Measurements from ENCODE around the gene MAP7. TPM values are rescaled to one million over a fixed set of nuclear protein-coding genes. Genes with fewer than 3 reads are reported as not detected.

Gene MAP7
- polyA plus RNA-seq, 2 of the 4 experiments (the other 2 are of a cell fraction), result 60.6 to 64.5 TPM

GRCh38 chr6:136527831-136528230 lies 22.4 kb downstream of the MAP7 start:
- peaks cover 85% of the 10 kb centered on the region for H3K4me1 ChIP-seq
- DNase-seq (ENCODE audit: low read depth in 1 of 2, low spot score in 1 of 2), result peak; percentile 24 to 60
- H3K9me3 ChIP-seq, result no peaks in the 10 kb centered on the region
- no peak for ATAC-seq
- ChIA-PET CTCF (interaction anchor here (4.2 to 5.7 kb wide), 2 partner anchors 19 to 22 kb away, joined by 26 to 36 read pairs; partner anchors contain the start of gene MAP7), POLR2A (no interaction called here)
- H3K27ac ChIP-seq, result peak overlapping the region; percentile 91 to 97
- WGBS (ENCODE audit: missing lambda C conversion rate), result under 1% methylated on average over 6 of the region's 6 CpGs
- H3K4me3 ChIP-seq, result no peak overlapping the region
- H3K4me2 ChIP-seq, result peak overlapping the region; percentile 81
- FAIRE-seq, result no peak
- TF ChIP-seq FOSL2 (IDR thresholded peaks at IDR 0.05) (no peak), FOSL2 (CRISPR knock-in tag; IDR thresholded peaks at IDR 0.05) (peak; percentile 41; the same call in 1 of the 2 replicates), ZC3H11A (IDR thresholded peaks at IDR 0.05) (no peak), GATA3 (IDR thresholded peaks at IDR 0.05; ENCODE audit: borderline replicate concordance) (peak; percentile 26; the same call in 1 of the 2 replicates), MAFK (IDR thresholded peaks at IDR 0.05; ENCODE audit: partially characterized antibody) (peak; percentile 41)

GRCh38 chr6:136526937-136527336 lies 23.3 kb downstream of the MAP7 start:
- H3K4me3 ChIP-seq, result peak overlapping the region; percentile 37; the same call in 2 of the 3 replicates
- peak overlapping the region; percentile 81 for H3K4me2 ChIP-seq
- no peaks in the 10 kb centered on the region for H3K9me3 ChIP-seq
- no peak for TF ChIP-seq NPAS2 (CRISPR knock-in tag; IDR thresholded peaks at IDR 0.05; ENCODE audit: borderline replicate concordance)
- no peak for TF ChIP-seq ESRRA (IDR thresholded peaks at IDR 0.05; ENCODE audit: borderline replicate concordance, low read length)
- no peak for TF ChIP-seq KDM5A (IDR thresholded peaks at IDR 0.05)
- no peak for TF ChIP-seq HMGXB4 (CRISPR knock-in tag; IDR thresholded peaks at IDR 0.05; ENCODE audit: borderline replicate concordance)
- no peak for TF ChIP-seq POLR2AphosphoS2 (conservative IDR thresholded peaks at IDR 0.05; ENCODE audit: low read length)
- TF ChIP-seq MAX (IDR thresholded peaks at IDR 0.05), result no peak
- no peak for TF ChIP-seq RAD21 (conservative IDR thresholded peaks at IDR 0.05 in 1 of 2, IDR thresholded peaks at IDR 0.05 in 1 of 2)
- no peak for TF ChIP-seq JUNB (IDR thresholded peaks at IDR 0.05)
- no peak for TF ChIP-seq BCL3 (IDR thresholded peaks at IDR 0.05)
- TF ChIP-seq CHD2 (IDR thresholded peaks at IDR 0.05; ENCODE audit: low read length, partially characterized antibody), result no peak
- TF ChIP-seq EHF (CRISPR knock-in tag; IDR thresholded peaks at IDR 0.05), result no peak
- no peak for TF ChIP-seq RFX5 (IDR thresholded peaks at IDR 0.05)
- TF ChIP-seq HOXA7 (CRISPR knock-in tag; IDR thresholded peaks at IDR 0.05), result no peak
- no peak for TF ChIP-seq HOXB5 (CRISPR knock-in tag; IDR thresholded peaks at IDR 0.05)
- TF ChIP-seq HDAC2 (IDR thresholded peaks at IDR 0.05), result no peak
- TF ChIP-seq USF2 (IDR thresholded peaks at IDR 0.05), result no peak
- no peak for DNase-seq (ENCODE audit: low read depth in 1 of 2, low spot score in 1 of 2)
- ATAC-seq, result peak in 1 of 2 experiments; percentile 8; a peak in 3 of 6 replicates
- H3K27ac ChIP-seq, result peak overlapping the region; percentile 91 to 97
- ChIA-PET CTCF (interaction anchor here (1.0 to 5.7 kb wide), 6 partner anchors 12 to 170 kb away, joined by 3 to 36 read pairs (median 7); partner anchors contain the start of gene MAP7), POLR2A (interaction anchor here (1.7 kb wide), 1 partner anchor 123 kb away, joined by 7 read pairs; no protein-coding TSS in a partner anchor)
- peaks cover 88% of the 10 kb centered on the region for H3K4me1 ChIP-seq
- no peak for FAIRE-seq
- WGBS (ENCODE audit: missing lambda C conversion rate), result 33% methylated on average over 4 of the region's 4 CpGs
